HepG2 (cell line): ENCODE results near the gene U2AF1L4. TPM values are rescaled to one million over a fixed set of nuclear protein-coding genes. Genes with fewer than 3 reads are reported as not detected.

ENCODE experiments used
- CAMTA2 ChIP-seq: sonication (generic); formaldehyde crosslinking; IDR thresholded peaks from 2 replicates; pipeline ENCODE4 v1.4.0; 2020; ENCODE audit warnings: mild to moderate bottlenecking, missing genetic modification reagents, borderline replicate concordance
- PCBP1 ChIP-seq: fragments of 200-400 bp; formaldehyde crosslinking; IDR thresholded peaks from 2 replicates; pipeline ENCODE4 v1.6.1; 2017; ENCODE audit warnings: mild to moderate bottlenecking, low read depth, low read length, borderline replicate concordance
- RARA ChIP-seq: IDR thresholded peaks from 2 replicates; pipeline ENCODE4 v1.6.1; 2016; ENCODE audit warnings: missing genetic modification reagents, missing compliant biosample characterization
- TP53 ChIP-seq: sonication (generic); formaldehyde crosslinking; conservative IDR thresholded peaks from 2 replicates; pipeline ENCODE4 v1.4.0; 2020; ENCODE audit warnings: missing genetic modification reagents
- ZNF883 ChIP-seq: sonication (generic); formaldehyde crosslinking; IDR thresholded peaks from 2 replicates; pipeline ENCODE4 v1.5.1; 2020; ENCODE audit warnings: mild to moderate bottlenecking, missing genetic modification reagents; ENCODE audit errors: not compliant biosample characterization
- polyA plus RNA-seq, 8 experiments: library from polyadenylated mRNA; depleted of rRNA in 3 of 8; stranded (reverse) in 7 of 8; unstranded in 1 of 8; fragments of >200 nt; fragmentation: Illumina TruSeq in 4 of 8; extraction: Trizol in 4 of 8; gene quantifications; 2 replicates each; pipeline versions ENCODE4 v1.2.1 to v1.2.3, GENCODE V29; 2011 to 2016; ENCODE audit warnings: low read depth in 4 of 8, missing spikeins in 1 of 8, mixed read lengths in 1 of 8; ENCODE audit not compliant: insufficient read depth in 1 of 8
- total RNA-seq, 5 experiments: library from RNA; depleted of rRNA; stranded (reverse); fragments of >200 nt; fragmentation: Illumina TruSeq; extraction: Trizol; gene quantifications; 2 replicates each; pipeline ENCODE4 v1.2.3, GENCODE V29; 2016; ENCODE audit warnings: low read depth in 1 of 5
- TF ChIP-seq, protein P1 (sequence below), 2 experiments: sonication (generic) in 1 of 2; formaldehyde crosslinking in 1 of 2; IDR thresholded peaks; 2 replicates each; pipeline versions ENCODE4 v1.4.0 to v1.6.1; 2016 to 2020; ENCODE audit warnings: borderline replicate concordance in 1 of 2, low read depth in 1 of 2, mild to moderate bottlenecking in 1 of 2, missing genetic modification reagents in 1 of 2
- TF ChIP-seq, protein P2 (sequence below): sonication (generic); formaldehyde crosslinking; IDR thresholded peaks from 2 replicates; pipeline ENCODE4 v1.9.0; 2021; ENCODE audit warnings: missing genetic modification reagents, borderline replicate concordance
- TF ChIP-seq, protein P3 (sequence below): sonication (generic); formaldehyde crosslinking; IDR thresholded peaks from 2 replicates; pipeline ENCODE4 v1.5.0; 2020; ENCODE audit warnings: mild to moderate bottlenecking, low read depth, missing genetic modification reagents, borderline replicate concordance
- TF ChIP-seq, protein P4 (sequence below), 2 experiments: fragments of 450-650 bp in 1 of 2; sonication (generic) in 1 of 2; formaldehyde crosslinking; IDR thresholded peaks; 2 replicates each; pipeline versions ENCODE4 v1.5.0 to v1.8.0; 2020 to 2022; ENCODE audit warnings: mild to moderate bottlenecking in 1 of 2, missing genetic modification reagents in 1 of 2
- TF ChIP-seq, protein P5 (sequence below): sonication (generic); formaldehyde crosslinking; conservative IDR thresholded peaks from 2 replicates; pipeline ENCODE4 v1.4.0; 2020; ENCODE audit warnings: missing genetic modification reagents
- TF ChIP-seq, protein P6 (sequence below): sonication (generic); formaldehyde crosslinking; IDR thresholded peaks from 2 replicates; pipeline ENCODE4 v1.5.0; 2020; ENCODE audit warnings: missing genetic modification reagents

The U2AF1L4 gene
- total and polyA plus RNA-seq, 2 of the 13 experiments (the other 11 are each of a cell fraction or from before 2014, with no cell fraction given), result 7.9 to 15.4 TPM

DNA sequence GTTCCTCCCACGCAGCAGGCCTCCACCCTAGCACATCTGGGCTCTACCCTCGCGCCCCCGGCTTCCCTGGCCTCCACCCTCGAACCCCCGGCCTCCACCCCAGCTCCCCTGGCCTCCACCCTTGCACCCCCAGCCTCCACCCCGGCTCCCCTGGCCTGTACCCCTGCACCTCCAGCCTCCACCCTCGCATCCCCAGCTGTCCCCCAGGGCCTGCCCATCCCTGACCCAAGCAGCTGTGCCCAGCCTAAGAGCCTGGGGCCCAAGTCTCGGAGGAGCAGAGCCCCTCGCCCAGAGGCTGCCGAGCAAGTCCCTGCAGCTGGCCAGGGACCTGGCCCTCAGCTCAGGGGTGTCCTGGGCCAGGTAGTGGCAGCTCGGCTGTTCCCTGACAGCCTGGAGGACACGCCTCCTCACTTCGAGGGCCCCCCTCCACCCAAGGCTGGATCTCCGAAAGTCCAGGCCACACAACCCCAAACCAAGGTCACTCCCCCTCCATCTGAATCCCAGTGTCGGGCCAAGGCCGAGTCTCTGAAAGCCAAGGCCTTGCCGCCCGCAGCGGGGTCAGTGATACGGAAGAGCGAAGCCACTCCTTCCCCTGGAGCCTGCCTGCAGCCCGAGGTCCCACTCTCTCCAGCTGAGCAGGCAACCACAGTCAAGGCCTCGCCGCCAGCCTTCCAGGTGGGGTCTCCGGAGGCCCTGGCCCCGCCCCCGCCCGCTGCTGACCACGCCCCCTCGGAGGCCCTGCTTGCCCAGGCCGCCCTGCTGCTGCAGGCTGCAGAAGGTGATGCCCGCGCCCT is 22.3 kb upstream of the U2AF1L4 start (continued):
- TF ChIP-seq, protein P1, sequence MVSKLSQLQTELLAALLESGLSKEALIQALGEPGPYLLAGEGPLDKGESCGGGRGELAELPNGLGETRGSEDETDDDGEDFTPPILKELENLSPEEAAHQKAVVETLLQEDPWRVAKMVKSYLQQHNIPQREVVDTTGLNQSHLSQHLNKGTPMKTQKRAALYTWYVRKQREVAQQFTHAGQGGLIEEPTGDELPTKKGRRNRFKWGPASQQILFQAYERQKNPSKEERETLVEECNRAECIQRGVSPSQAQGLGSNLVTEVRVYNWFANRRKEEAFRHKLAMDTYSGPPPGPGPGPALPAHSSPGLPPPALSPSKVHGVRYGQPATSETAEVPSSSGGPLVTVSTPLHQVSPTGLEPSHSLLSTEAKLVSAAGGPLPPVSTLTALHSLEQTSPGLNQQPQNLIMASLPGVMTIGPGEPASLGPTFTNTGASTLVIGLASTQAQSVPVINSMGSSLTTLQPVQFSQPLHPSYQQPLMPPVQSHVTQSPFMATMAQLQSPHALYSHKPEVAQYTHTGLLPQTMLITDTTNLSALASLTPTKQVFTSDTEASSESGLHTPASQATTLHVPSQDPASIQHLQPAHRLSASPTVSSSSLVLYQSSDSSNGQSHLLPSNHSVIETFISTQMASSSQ (IDR thresholded peaks at IDR 0.05; ENCODE audit: low read depth), result no peak
- TF ChIP-seq, protein P1 (CRISPR knock-in tag; IDR thresholded peaks at IDR 0.05; ENCODE audit: borderline replicate concordance), result peak; percentile 56; the same call in 1 of the 2 replicates
- TF ChIP-seq, protein P2, sequence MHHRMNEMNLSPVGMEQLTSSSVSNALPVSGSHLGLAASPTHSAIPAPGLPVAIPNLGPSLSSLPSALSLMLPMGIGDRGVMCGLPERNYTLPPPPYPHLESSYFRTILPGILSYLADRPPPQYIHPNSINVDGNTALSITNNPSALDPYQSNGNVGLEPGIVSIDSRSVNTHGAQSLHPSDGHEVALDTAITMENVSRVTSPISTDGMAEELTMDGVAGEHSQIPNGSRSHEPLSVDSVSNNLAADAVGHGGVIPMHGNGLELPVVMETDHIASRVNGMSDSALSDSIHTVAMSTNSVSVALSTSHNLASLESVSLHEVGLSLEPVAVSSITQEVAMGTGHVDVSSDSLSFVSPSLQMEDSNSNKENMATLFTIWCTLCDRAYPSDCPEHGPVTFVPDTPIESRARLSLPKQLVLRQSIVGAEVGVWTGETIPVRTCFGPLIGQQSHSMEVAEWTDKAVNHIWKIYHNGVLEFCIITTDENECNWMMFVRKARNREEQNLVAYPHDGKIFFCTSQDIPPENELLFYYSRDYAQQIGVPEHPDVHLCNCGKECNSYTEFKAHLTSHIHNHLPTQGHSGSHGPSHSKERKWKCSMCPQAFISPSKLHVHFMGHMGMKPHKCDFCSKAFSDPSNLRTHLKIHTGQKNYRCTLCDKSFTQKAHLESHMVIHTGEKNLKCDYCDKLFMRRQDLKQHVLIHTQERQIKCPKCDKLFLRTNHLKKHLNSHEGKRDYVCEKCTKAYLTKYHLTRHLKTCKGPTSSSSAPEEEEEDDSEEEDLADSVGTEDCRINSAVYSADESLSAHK (CRISPR knock-in tag), result no peak
- TF ChIP-seq CAMTA2 (no peak), PCBP1 (no peak), RARA (CRISPR knock-in tag) (peak; percentile 79), ZNF883 (CRISPR knock-in tag) (no peak), TP53 (CRISPR knock-in tag) (no peak)
- TF ChIP-seq, protein P3, sequence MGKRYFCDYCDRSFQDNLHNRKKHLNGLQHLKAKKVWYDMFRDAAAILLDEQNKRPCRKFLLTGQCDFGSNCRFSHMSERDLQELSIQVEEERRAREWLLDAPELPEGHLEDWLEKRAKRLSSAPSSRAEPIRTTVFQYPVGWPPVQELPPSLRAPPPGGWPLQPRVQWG (CRISPR knock-in tag), result no peak
- TF ChIP-seq, protein P4, sequence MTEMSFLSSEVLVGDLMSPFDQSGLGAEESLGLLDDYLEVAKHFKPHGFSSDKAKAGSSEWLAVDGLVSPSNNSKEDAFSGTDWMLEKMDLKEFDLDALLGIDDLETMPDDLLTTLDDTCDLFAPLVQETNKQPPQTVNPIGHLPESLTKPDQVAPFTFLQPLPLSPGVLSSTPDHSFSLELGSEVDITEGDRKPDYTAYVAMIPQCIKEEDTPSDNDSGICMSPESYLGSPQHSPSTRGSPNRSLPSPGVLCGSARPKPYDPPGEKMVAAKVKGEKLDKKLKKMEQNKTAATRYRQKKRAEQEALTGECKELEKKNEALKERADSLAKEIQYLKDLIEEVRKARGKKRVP (CRISPR knock-in tag; IDR thresholded peaks at IDR 0.05), result no peak
- TF ChIP-seq, protein P5, sequence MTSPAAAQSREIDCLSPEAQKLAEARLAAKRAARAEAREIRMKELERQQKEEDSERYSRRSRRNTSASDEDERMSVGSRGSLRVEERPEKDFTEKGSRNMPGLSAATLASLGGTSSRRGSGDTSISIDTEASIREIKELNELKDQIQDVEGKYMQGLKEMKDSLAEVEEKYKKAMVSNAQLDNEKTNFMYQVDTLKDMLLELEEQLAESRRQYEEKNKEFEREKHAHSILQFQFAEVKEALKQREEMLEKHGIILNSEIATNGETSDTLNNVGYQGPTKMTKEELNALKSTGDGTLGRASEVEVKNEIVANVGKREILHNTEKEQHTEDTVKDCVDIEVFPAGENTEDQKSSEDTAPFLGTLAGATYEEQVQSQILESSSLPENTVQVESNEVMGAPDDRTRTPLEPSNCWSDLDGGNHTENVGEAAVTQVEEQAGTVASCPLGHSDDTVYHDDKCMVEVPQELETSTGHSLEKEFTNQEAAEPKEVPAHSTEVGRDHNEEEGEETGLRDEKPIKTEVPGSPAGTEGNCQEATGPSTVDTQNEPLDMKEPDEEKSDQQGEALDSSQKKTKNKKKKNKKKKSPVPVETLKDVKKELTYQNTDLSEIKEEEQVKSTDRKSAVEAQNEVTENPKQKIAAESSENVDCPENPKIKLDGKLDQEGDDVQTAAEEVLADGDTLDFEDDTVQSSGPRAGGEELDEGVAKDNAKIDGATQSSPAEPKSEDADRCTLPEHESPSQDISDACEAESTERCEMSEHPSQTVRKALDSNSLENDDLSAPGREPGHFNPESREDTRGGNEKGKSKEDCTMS (CRISPR knock-in tag), result no peak
- TF ChIP-seq, protein P6, sequence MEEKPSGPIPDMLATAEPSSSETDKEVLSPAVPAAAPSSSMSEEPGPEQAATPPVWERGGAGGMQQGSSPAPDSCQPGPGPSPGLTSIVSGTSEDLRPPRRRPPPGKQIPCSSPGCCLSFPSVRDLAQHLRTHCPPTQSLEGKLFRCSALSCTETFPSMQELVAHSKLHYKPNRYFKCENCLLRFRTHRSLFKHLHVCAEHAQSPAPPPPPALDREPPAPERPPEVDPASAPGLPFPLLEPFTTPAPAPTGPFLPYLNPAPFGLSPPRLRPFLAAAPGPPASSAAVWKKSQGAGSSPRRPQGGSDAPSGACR (CRISPR knock-in tag), result no peak
